ENCODE measurements around the gene BMX. TPM values are rescaled to one million over a fixed set of nuclear protein-coding genes. Genes with fewer than 3 reads are reported as not detected.

The BMX gene
- total and polyA plus RNA-seq, 9 of the 15 experiments (the other 6 are each of a cell fraction or from before 2014, with no cell fraction given): 0.45 to 4.2 (median 1.8) TPM

DNA sequence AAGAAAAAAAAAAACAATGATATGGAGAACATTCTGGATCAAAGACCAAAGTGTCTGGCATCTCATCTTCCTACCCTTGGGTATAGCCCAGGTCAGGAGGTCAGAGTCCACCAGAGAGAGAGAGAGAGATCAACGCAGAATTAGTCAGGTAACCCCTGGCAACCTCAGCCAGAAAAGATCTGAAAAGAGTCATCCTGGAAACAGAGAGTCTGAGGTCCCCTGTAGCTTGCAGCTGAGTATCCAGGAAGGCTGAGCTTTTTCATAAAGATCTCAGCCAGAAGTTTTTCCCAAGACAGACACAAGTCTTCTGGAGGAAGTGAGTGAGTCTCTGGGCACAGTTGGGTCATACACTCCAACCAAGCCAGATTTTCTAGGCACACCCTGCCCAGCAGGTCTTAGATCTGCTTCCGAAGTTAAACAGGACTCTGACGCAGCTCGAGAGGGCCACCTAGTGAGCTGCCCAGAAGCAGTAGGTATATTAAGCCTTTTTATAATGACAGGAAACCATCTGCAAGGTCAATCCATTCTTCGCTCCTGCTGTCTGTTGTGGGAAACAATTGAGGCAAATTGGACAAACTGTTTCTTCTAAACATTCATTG lies 64.5 kb downstream of the BMX start:
- Histone ChIP-seq H3K4me2 (ENCODE audit: insufficient read depth, low read length) (no peak overlapping the region), H3K9ac (ENCODE audit: insufficient read depth in 1 of 2, low read depth in 2 of 2, low read length in 2 of 2) (no peak overlapping the region), H3K27me3 (ENCODE audit: control insufficient read depth in 2 of 2, insufficient read depth in 2 of 2, low read length in 2 of 2) (no peaks in the 10 kb centered on the region), H2AFZ (ENCODE audit: low read depth, low read length) (peak overlapping the region; percentile 52), H3K4me1 (replicated peaks in 1 of 2; ENCODE audit: control insufficient read depth in 2 of 2, insufficient read depth in 2 of 2, low read length in 2 of 2) (peaks cover 0 to 3% of the 10 kb centered on the region in 2 experiments; a peak in 2 of 5 replicates), H3K27ac (ENCODE audit: extremely low read depth, low read depth, low read length) (no peak overlapping the region), H3K9me3 (replicated peaks; ENCODE audit: control insufficient read depth, insufficient read depth, low read depth, low read length) (no peaks in the 10 kb centered on the region), H3K4me3 (no peak overlapping the region), H3K9me1 (ENCODE audit: control insufficient read depth, insufficient read depth, low read length) (no peaks in the 10 kb centered on the region), H3K79me2 (ENCODE audit: control insufficient read depth, insufficient read depth, low read length) (no peaks in the 10 kb centered on the region), H4K20me1 (replicated peaks; ENCODE audit: control insufficient read depth, insufficient read depth, low read length) (no peaks in the 10 kb centered on the region), H3K36me3 (ENCODE audit: control insufficient read depth, insufficient read depth, low read length) (no peaks in the 10 kb centered on the region)
- in situ Hi-C loops (cut with MboI): loop anchor here (5.0 to 10.0 kb wide), 4 partner anchors 58 to 220 kb away; no protein-coding TSS in a partner anchor
- peak; percentile 91 for FAIRE-seq
- intact Hi-C loops (cut with micrococcal nuclease): loop anchor here (1.0 to 5.0 kb wide), 4 partner anchors 67 to 407 kb away; no protein-coding TSS in a partner anchor
- POLR2A ChIA-PET: interaction anchor here (0.9 kb wide), 1 partner anchor 15 kb away, joined by 3 read pairs; no protein-coding TSS in a partner anchor
- BruUV-seq (replicated peaks): no TSS peak
- CTCF ChIA-PET (ENCODE audit: low intra/inter-chr PET ratio): interaction anchor here (1.2 to 4.3 kb wide), 4 partner anchors 67 to 265 kb away, joined by 5 to 36 read pairs (median 8); partner anchors contain the start of gene PIR
- peak; percentile 96 for ATAC-seq
- WGBS (ENCODE audit: insufficient coverage, low coverage, missing lambda C conversion rate): 0% methylated on average over 5 of the region's 5 CpGs
- peak; percentile 23 to 78 (median 34) for DNase-seq (ENCODE audit: extremely low read depth in 1 of 4, low spot score in 3 of 4)
- TF ChIP-seq ARID2 (IDR thresholded peaks at IDR 0.05): peak; percentile 80
- TF ChIP-seq, protein P1, sequence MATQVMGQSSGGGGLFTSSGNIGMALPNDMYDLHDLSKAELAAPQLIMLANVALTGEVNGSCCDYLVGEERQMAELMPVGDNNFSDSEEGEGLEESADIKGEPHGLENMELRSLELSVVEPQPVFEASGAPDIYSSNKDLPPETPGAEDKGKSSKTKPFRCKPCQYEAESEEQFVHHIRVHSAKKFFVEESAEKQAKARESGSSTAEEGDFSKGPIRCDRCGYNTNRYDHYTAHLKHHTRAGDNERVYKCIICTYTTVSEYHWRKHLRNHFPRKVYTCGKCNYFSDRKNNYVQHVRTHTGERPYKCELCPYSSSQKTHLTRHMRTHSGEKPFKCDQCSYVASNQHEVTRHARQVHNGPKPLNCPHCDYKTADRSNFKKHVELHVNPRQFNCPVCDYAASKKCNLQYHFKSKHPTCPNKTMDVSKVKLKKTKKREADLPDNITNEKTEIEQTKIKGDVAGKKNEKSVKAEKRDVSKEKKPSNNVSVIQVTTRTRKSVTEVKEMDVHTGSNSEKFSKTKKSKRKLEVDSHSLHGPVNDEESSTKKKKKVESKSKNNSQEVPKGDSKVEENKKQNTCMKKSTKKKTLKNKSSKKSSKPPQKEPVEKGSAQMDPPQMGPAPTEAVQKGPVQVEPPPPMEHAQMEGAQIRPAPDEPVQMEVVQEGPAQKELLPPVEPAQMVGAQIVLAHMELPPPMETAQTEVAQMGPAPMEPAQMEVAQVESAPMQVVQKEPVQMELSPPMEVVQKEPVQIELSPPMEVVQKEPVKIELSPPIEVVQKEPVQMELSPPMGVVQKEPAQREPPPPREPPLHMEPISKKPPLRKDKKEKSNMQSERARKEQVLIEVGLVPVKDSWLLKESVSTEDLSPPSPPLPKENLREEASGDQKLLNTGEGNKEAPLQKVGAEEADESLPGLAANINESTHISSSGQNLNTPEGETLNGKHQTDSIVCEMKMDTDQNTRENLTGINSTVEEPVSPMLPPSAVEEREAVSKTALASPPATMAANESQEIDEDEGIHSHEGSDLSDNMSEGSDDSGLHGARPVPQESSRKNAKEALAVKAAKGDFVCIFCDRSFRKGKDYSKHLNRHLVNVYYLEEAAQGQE (IDR thresholded peaks at IDR 0.05; ENCODE audit: borderline replicate concordance): peak; percentile 94
- TF ChIP-seq, protein P1 (CRISPR knock-in tag; IDR thresholded peaks at IDR 0.05; ENCODE audit: low read depth): no peak
- TF ChIP-seq FOXA1 (IDR thresholded peaks at IDR 0.05; ENCODE audit: borderline replicate concordance): no peak
- TF ChIP-seq CTCF (IDR thresholded peaks at IDR 0.05 in 2 of 3, conservative IDR thresholded peaks at IDR 0.05 in 1 of 3; ENCODE audit: insufficient read depth in 2 of 3, low read depth in 1 of 3, low read length in 3 of 3): peak; percentile 84 to 89 (median 86)
- peak; percentile 91 for TF ChIP-seq SMC3 (conservative IDR thresholded peaks at IDR 0.05; ENCODE audit: insufficient read depth, low read depth, low read length)
- no peak for TF ChIP-seq TCF7 (IDR thresholded peaks at IDR 0.05; ENCODE audit: borderline replicate concordance)
- no peak for TF ChIP-seq TCF15 (CRISPR knock-in tag; IDR thresholded peaks at IDR 0.05)
- TF ChIP-seq, protein P2, sequence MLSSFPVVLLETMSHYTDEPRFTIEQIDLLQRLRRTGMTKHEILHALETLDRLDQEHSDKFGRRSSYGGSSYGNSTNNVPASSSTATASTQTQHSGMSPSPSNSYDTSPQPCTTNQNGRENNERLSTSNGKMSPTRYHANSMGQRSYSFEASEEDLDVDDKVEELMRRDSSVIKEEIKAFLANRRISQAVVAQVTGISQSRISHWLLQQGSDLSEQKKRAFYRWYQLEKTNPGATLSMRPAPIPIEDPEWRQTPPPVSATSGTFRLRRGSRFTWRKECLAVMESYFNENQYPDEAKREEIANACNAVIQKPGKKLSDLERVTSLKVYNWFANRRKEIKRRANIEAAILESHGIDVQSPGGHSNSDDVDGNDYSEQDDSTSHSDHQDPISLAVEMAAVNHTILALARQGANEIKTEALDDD (IDR thresholded peaks at IDR 0.05): peak; percentile 35; the same call in 1 of the 2 replicates
- TF ChIP-seq CC2D1A (IDR thresholded peaks at IDR 0.05): 0 out of 2 replicates have a peak, but pooled peaks have one; percentile 66
